ENCODE results near the gene BPHL. TPM values are rescaled to one million over a fixed set of nuclear protein-coding genes. Genes with fewer than 3 reads are reported as not detected.

The BPHL gene
- total RNA-seq, 1 experiment from 2014 or later = 31.3 TPM

GRCh38 chr6:3120765-3121089 is 2.2 kb downstream of the BPHL start:
- no peaks in the 10 kb centered on the region for H3K27me3 ChIP-seq (ENCODE audit: insufficient read depth, low read length)
- H3K9ac ChIP-seq (ENCODE audit: low read length) = no peak overlapping the region
- ATAC-seq = no peak
- H2AFZ ChIP-seq (ENCODE audit: low read depth, low read length, poor library complexity, severe bottlenecking) = no peak overlapping the region
- no peak for DNase-seq (ENCODE audit: low read depth, low spot score)
- TF ChIP-seq, protein P1, sequence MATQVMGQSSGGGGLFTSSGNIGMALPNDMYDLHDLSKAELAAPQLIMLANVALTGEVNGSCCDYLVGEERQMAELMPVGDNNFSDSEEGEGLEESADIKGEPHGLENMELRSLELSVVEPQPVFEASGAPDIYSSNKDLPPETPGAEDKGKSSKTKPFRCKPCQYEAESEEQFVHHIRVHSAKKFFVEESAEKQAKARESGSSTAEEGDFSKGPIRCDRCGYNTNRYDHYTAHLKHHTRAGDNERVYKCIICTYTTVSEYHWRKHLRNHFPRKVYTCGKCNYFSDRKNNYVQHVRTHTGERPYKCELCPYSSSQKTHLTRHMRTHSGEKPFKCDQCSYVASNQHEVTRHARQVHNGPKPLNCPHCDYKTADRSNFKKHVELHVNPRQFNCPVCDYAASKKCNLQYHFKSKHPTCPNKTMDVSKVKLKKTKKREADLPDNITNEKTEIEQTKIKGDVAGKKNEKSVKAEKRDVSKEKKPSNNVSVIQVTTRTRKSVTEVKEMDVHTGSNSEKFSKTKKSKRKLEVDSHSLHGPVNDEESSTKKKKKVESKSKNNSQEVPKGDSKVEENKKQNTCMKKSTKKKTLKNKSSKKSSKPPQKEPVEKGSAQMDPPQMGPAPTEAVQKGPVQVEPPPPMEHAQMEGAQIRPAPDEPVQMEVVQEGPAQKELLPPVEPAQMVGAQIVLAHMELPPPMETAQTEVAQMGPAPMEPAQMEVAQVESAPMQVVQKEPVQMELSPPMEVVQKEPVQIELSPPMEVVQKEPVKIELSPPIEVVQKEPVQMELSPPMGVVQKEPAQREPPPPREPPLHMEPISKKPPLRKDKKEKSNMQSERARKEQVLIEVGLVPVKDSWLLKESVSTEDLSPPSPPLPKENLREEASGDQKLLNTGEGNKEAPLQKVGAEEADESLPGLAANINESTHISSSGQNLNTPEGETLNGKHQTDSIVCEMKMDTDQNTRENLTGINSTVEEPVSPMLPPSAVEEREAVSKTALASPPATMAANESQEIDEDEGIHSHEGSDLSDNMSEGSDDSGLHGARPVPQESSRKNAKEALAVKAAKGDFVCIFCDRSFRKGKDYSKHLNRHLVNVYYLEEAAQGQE (IDR thresholded peaks at IDR 0.05; ENCODE audit: low read depth) = no peak
- TF ChIP-seq CEBPB (IDR thresholded peaks at IDR 0.05; ENCODE audit: low read depth) (no peak), EZH2phosphoT487 (IDR thresholded peaks at IDR 0.05; ENCODE audit: borderline replicate concordance) (no peak), ZFX (IDR thresholded peaks at IDR 0.05) (no peak), EGR1 (IDR thresholded peaks at IDR 0.05; ENCODE audit: low read depth) (no peak)
- POLR2A ChIA-PET = no interaction called here
- no peak overlapping the region for H3K4me2 ChIP-seq (ENCODE audit: low read length)
- H3K27ac ChIP-seq (ENCODE audit: low read depth, low read length) = no peak overlapping the region
- BruUV-seq (replicated peaks) = no TSS peak
- peaks cover 14 to 23% of the 10 kb centered on the region in 2 experiments for H3K4me1 ChIP-seq (ENCODE audit: control insufficient read depth in 1 of 2, insufficient read depth in 2 of 2, low read length in 2 of 2)
- H3K79me2 ChIP-seq (ENCODE audit: insufficient read depth, low read length) = peaks cover 10% of the 10 kb centered on the region; the same call in 1 of the 2 replicates
- CTCF ChIA-PET = interaction anchor here (1.3 kb wide), 1 partner anchor 131 kb away, joined by 4 read pairs; no protein-coding TSS in a partner anchor
- no peaks in the 10 kb centered on the region for H3K9me3 ChIP-seq (ENCODE audit: control insufficient read depth in 1 of 2, insufficient read depth in 1 of 2, low read depth in 1 of 2, low read length in 2 of 2)
- H3K9me2 ChIP-seq (ENCODE audit: insufficient read depth) = no peaks in the 10 kb centered on the region
- no peaks in the 10 kb centered on the region for H4K20me1 ChIP-seq (ENCODE audit: insufficient read depth)
- RAD21 ChIA-PET (ENCODE audit: low non-redundant PET in 1 of 2, low total read pairs in 2 of 2, uncharacterized antibody in 2 of 2, unreplicated experiment in 2 of 2) = no interaction called here
- intact Hi-C loops (cut with micrococcal nuclease) = loop anchor here (10.0 kb wide), 1 partner anchor 614 kb away; no protein-coding TSS in a partner anchor
- H3K4me3 ChIP-seq (replicated peaks in 1 of 2; ENCODE audit: low read depth in 1 of 2, low read length in 2 of 2) = no peak overlapping the region
- no peaks in the 10 kb centered on the region for H3K36me3 ChIP-seq (ENCODE audit: control insufficient read depth in 1 of 2, insufficient read depth in 2 of 2, low read length in 2 of 2)

GRCh38 chr6:3122823-3123182 is 4.3 kb downstream of the BPHL start:
- no peak for ATAC-seq

More at GRCh38 chr6:3122823-3123182, 4.3 kb downstream of the BPHL start:
- no TSS peak for BruUV-seq (replicated peaks)
- intact Hi-C loops (cut with micrococcal nuclease) = loop anchor here (10.0 kb wide), 1 partner anchor 612 kb away; no protein-coding TSS in a partner anchor
- DNase-seq (ENCODE audit: low read depth, low spot score) = no peak
- TF ChIP-seq FOSL1 (IDR thresholded peaks at IDR 0.05; ENCODE audit: low read depth) = no peak
- no peak for TF ChIP-seq TCF7L2 (IDR thresholded peaks at IDR 0.05; ENCODE audit: borderline replicate concordance, extremely low read depth, insufficient read depth, insufficient read length)
- TF ChIP-seq SRF (IDR thresholded peaks at IDR 0.05; ENCODE audit: low read depth) = no peak
- TF ChIP-seq JUND (IDR thresholded peaks at IDR 0.05) = no peak
- no peak for TF ChIP-seq EZH2 (IDR thresholded peaks at IDR 0.05)
- TF ChIP-seq EZH2phosphoT487 (IDR thresholded peaks at IDR 0.05; ENCODE audit: borderline replicate concordance) = no peak
- no peak for TF ChIP-seq EGR1 (IDR thresholded peaks at IDR 0.05; ENCODE audit: low read depth)
- no peak for TF ChIP-seq ATF3 (IDR thresholded peaks at IDR 0.05)
- TF ChIP-seq POLR2A (IDR thresholded peaks at IDR 0.05; ENCODE audit: borderline replicate concordance, extremely low read depth, insufficient read depth, insufficient read length) = no peak
- no peak for TF ChIP-seq ZFX (IDR thresholded peaks at IDR 0.05)
- Histone ChIP-seq H3K4me3 (replicated peaks in 1 of 2; ENCODE audit: low read depth in 1 of 2, low read length in 2 of 2) (no peak overlapping the region), H3K27ac (ENCODE audit: low read depth, low read length) (no peak overlapping the region), H3K27me3 (ENCODE audit: insufficient read depth, low read length) (no peaks in the 10 kb centered on the region), H3K4me2 (ENCODE audit: low read length) (no peak overlapping the region), H2AFZ (ENCODE audit: low read depth, low read length, poor library complexity, severe bottlenecking) (no peak overlapping the region), H3K9me2 (ENCODE audit: insufficient read depth) (no peaks in the 10 kb centered on the region), H3K9me3 (ENCODE audit: control insufficient read depth in 1 of 2, insufficient read depth in 1 of 2, low read depth in 1 of 2, low read length in 2 of 2) (no peaks in the 10 kb centered on the region), H3K79me2 (ENCODE audit: insufficient read depth, low read length) (peaks cover 10% of the 10 kb centered on the region; the same call in 1 of the 2 replicates), H4K20me1 (ENCODE audit: insufficient read depth) (no peaks in the 10 kb centered on the region), H3K9ac (ENCODE audit: low read length) (no peak overlapping the region), H3K36me3 (ENCODE audit: control insufficient read depth in 1 of 2, insufficient read depth in 2 of 2, low read length in 2 of 2) (no peaks in the 10 kb centered on the region; a peak in 1 of 4 replicates), H3K4me1 (ENCODE audit: control insufficient read depth in 1 of 2, insufficient read depth in 2 of 2, low read length in 2 of 2) (peaks cover 10 to 21% of the 10 kb centered on the region in 2 experiments)
- ChIA-PET CTCF (no interaction called here), RAD21 (ENCODE audit: low non-redundant PET in 1 of 2, low total read pairs in 2 of 2, uncharacterized antibody in 2 of 2, unreplicated experiment in 2 of 2) (no interaction called here), POLR2A (no interaction called here)

Measured in HCT116 (cell line).